ENCODE measurements around the gene CARD18.

Gene CARD18

GRCh38 chr11:105139669-105140068 lies at the start of gene CARD18:
Gene CARD18, minus strand, starts transcription at chr11:105139769. Its CDS starts 43 bp downstream, at chr11:105139726.
- Mint-ChIP-seq H3K4me3 (no peak within 1 kb of the TSS), H3K27me3 (peaks cover 7% of the 10 kb centered on the region), H3K36me3 (peaks cover 2% of the 10 kb centered on the region), H3K27ac (no peak within 1 kb of the TSS), H3K4me1 (no peaks in the 10 kb centered on the region), H3K9me3 (peaks cover 3% of the 10 kb centered on the region)
- DNase-seq (ENCODE audit: low spot score in 2 of 2) = no peak
- ATAC-seq (ENCODE audit: low read depth) = no peak

- DNase-seq (ENCODE audit: low spot score in 2 of 2) (no peak), ATAC-seq (ENCODE audit: low read depth) (no peak)
- Mint-ChIP-seq H3K27me3 (peaks cover 3% of the 10 kb centered on the region), H3K36me3 (no peaks in the 10 kb centered on the region), H3K4me3 (no peak overlapping the region), H3K4me1 (no peaks in the 10 kb centered on the region), H3K27ac (no peak overlapping the region), H3K9me3 (no peaks in the 10 kb centered on the region)
Measured at GRCh38 chr11:105183987-105184386, 44.4 kb upstream of the CARD18 start.

DNA sequence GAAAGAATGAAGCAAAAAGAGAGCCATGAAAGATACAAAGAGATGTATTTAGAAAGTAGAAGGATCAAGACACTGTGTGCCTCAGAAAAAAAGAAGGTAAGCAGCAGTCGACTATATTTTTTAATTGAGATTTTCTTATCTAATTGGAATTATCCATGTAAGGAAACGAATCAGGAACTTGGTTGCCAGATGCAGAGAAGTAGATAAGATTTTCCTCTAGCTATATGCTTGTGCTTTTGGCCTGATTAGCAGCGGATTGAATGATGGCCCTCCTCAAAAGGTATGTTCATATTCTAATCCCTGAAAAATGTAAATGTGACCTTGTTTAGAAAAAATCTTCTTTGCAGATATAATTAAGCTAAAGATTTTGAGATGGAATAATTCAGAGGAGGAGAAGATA lies 43.9 kb upstream of the CARD18 start:
- Mint-ChIP-seq H3K36me3 (no peaks in the 10 kb centered on the region), H3K9me3 (no peaks in the 10 kb centered on the region), H3K27ac (no peak overlapping the region), H3K27me3 (peaks cover 4% of the 10 kb centered on the region), H3K4me3 (no peak overlapping the region), H3K4me1 (no peaks in the 10 kb centered on the region)
- ATAC-seq (ENCODE audit: low read depth) (no peak), DNase-seq (ENCODE audit: low spot score in 2 of 2) (no peak)

GRCh38 chr11:105181521-105181920 lies 42.0 kb upstream of the CARD18 start:
- Mint-ChIP-seq H3K4me1 (no peaks in the 10 kb centered on the region), H3K4me3 (no peak overlapping the region), H3K27me3 (peaks cover 3% of the 10 kb centered on the region), H3K27ac (no peak overlapping the region), H3K36me3 (no peaks in the 10 kb centered on the region), H3K9me3 (no peaks in the 10 kb centered on the region)
- DNase-seq (ENCODE audit: low spot score in 2 of 2) = no peak
- ATAC-seq (ENCODE audit: low read depth) = peak; percentile 69

DNA sequence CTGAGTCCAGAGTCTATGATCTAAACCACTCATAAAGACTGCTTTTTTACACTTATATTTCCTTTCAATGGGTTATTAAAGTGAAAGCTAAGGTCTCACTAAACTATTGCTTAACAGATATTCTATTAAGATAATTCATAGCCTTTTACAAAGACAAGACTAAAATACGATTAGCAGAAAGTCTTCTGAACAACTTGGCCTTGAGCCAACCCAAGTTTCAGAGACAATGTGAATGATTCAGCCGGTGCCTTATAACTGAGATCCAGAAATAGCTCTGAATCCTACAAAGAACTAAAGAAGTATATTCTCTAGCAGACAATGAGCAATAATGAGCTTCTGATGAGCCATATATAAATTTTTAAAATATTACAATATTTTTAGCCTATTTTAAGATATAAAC lies 41.5 kb upstream of the CARD18 start:
- peaks cover 3% of the 10 kb centered on the region for H3K27me3 Mint-ChIP-seq
- H3K27ac Mint-ChIP-seq = no peak overlapping the region
- H3K9me3 Mint-ChIP-seq = no peaks in the 10 kb centered on the region
- no peak overlapping the region for H3K4me3 Mint-ChIP-seq
- no peaks in the 10 kb centered on the region for H3K4me1 Mint-ChIP-seq
- no peaks in the 10 kb centered on the region for H3K36me3 Mint-ChIP-seq
- ATAC-seq (ENCODE audit: low read depth) (no peak), DNase-seq (ENCODE audit: low spot score in 2 of 2) (no peak)

DNA sequence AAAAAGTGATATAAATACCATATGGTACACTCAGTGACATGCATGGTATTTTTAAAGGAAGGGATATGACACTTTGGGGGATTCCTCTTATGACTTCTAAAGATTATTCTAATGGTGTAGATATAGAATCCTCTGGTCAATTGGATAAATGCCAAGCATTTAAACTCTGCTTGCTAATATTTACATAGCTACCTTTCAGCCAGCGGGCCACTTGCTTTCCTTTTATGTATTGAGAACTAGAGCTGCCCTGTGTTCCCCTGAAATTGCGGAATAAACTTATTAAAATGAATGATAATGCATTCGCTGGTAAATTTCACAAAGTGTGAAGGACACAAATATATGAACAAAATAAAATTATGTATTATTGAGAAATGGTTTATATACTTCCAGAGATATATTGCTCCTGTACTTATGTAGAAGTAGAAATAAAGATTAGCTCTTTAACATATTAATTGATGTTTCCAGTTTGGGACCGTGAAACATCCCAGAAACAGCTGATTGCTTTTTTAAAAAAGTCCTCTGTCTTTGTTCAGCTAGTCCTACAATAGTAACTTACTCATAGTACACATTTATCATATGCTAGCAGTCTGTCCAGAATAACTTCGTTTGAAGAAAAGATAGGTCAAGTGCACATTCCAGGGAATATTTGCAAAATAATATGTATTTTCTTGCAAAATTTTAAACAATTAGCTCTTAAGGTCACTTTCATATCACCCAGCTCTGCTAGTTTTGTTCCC lies 40.1 kb upstream of the CARD18 start:
- no peak overlapping the region for H3K27ac Mint-ChIP-seq
- H3K4me1 Mint-ChIP-seq = no peaks in the 10 kb centered on the region
- no peaks in the 10 kb centered on the region for H3K9me3 Mint-ChIP-seq
- no peaks in the 10 kb centered on the region for H3K36me3 Mint-ChIP-seq
- DNase-seq (ENCODE audit: low spot score in 2 of 2) = no peak
- ATAC-seq (ENCODE audit: low read depth) = no peak
- H3K4me3 Mint-ChIP-seq = no peak overlapping the region
- peaks cover 6% of the 10 kb centered on the region for H3K27me3 Mint-ChIP-seq

- no peak for ATAC-seq (ENCODE audit: low read depth)
- Mint-ChIP-seq H3K9me3 (no peaks in the 10 kb centered on the region), H3K4me3 (no peak overlapping the region), H3K4me1 (no peaks in the 10 kb centered on the region), H3K36me3 (no peaks in the 10 kb centered on the region), H3K27ac (no peak overlapping the region), H3K27me3 (peaks cover 4% of the 10 kb centered on the region)
- DNase-seq (ENCODE audit: low spot score in 2 of 2) = no peak
Measured at GRCh38 chr11:105177658-105178057, 38.1 kb upstream of the CARD18 start.

GRCh38 chr11:105168457-105168856 lies 28.9 kb upstream of the CARD18 start:
- no peak for ATAC-seq (ENCODE audit: low read depth)
- Mint-ChIP-seq H3K4me1 (no peaks in the 10 kb centered on the region), H3K36me3 (no peaks in the 10 kb centered on the region), H3K27ac (no peak overlapping the region), H3K9me3 (peaks cover 3% of the 10 kb centered on the region), H3K4me3 (no peak overlapping the region), H3K27me3 (no peaks in the 10 kb centered on the region)
- no peak for DNase-seq (ENCODE audit: low spot score in 2 of 2)

- Mint-ChIP-seq H3K9me3 (peaks cover 3% of the 10 kb centered on the region), H3K27ac (no peak overlapping the region), H3K27me3 (peaks cover 1% of the 10 kb centered on the region), H3K36me3 (no peaks in the 10 kb centered on the region), H3K4me1 (no peaks in the 10 kb centered on the region), H3K4me3 (no peak overlapping the region)
- DNase-seq (ENCODE audit: low spot score in 2 of 2) (no peak), ATAC-seq (ENCODE audit: low read depth) (no peak)
Measured at GRCh38 chr11:105167244-105167643, 27.7 kb upstream of the CARD18 start.

DNA sequence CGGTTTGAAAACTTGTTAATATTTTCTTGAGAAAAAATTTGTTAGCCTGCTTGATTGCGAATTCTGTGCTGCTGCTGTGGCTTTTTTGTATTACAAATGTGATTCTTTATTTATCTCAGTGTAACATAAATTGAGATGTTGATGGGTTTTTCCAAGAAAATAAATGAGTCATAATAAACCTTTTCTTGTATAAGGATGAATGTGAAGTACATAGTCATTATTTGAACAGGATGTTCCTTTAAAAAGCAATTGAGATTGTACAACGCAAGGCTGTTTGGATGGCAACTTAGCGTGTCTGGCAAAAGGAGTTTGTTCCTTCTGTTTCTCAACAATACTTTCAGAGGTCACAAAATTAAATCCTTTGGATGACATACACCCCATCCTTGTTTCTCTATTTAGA lies 24.6 kb upstream of the CARD18 start:
- Mint-ChIP-seq H3K27me3 (peaks cover 1% of the 10 kb centered on the region), H3K36me3 (no peaks in the 10 kb centered on the region), H3K9me3 (no peaks in the 10 kb centered on the region), H3K4me3 (no peak overlapping the region), H3K4me1 (no peaks in the 10 kb centered on the region), H3K27ac (no peak overlapping the region)
- DNase-seq (ENCODE audit: low spot score in 2 of 2) (no peak), ATAC-seq (ENCODE audit: low read depth) (no peak)

DNA sequence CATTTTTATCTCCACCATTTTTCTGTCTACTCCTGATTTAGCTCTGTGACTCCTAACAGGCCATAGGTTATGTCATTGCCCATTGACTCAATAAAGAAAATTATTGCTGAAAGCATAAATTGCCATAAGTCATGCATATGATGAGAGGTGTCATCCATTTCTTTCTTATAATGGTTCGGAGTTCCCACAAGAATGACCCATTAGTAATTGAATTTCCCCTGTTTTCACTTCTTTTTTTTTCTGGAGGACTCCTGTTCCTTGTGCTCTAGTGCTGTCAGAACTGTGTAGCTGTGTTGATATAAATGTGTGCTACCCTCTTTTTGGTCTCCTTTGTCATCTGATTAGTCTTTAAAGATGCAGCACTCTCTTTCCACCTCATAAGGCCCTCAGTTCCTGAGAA lies 22.9 kb upstream of the CARD18 start:
- Mint-ChIP-seq H3K4me3 (no peak overlapping the region), H3K9me3 (no peaks in the 10 kb centered on the region), H3K36me3 (no peaks in the 10 kb centered on the region), H3K27me3 (peaks cover 1% of the 10 kb centered on the region), H3K4me1 (no peaks in the 10 kb centered on the region), H3K27ac (no peak overlapping the region)
- DNase-seq (ENCODE audit: low spot score in 2 of 2) (no peak), ATAC-seq (ENCODE audit: low read depth) (no peak)

GRCh38 chr11:105158436-105158835 lies 18.9 kb upstream of the CARD18 start:
- H3K9me3 Mint-ChIP-seq = no peaks in the 10 kb centered on the region

GRCh38 chr11:105156720-105157119 lies 17.2 kb upstream of the CARD18 start:
- Mint-ChIP-seq H3K9me3 (no peaks in the 10 kb centered on the region), H3K27me3 (peaks cover 2% of the 10 kb centered on the region), H3K4me3 (no peak overlapping the region), H3K4me1 (no peaks in the 10 kb centered on the region), H3K27ac (no peak overlapping the region), H3K36me3 (no peaks in the 10 kb centered on the region)
- no peak for ATAC-seq (ENCODE audit: low read depth)
- no peak for DNase-seq (ENCODE audit: low spot score in 2 of 2)

More at GRCh38 chr11:105158436-105158835, 18.9 kb upstream of the CARD18 start:
- Mint-ChIP-seq H3K4me1 (no peaks in the 10 kb centered on the region), H3K4me3 (no peak overlapping the region), H3K36me3 (no peaks in the 10 kb centered on the region), H3K27ac (no peak overlapping the region), H3K27me3 (peaks cover 3% of the 10 kb centered on the region)
- ATAC-seq (ENCODE audit: low read depth) = no peak
- DNase-seq (ENCODE audit: low spot score in 2 of 2) = no peak

- DNase-seq (ENCODE audit: low spot score in 2 of 2) (no peak), ATAC-seq (ENCODE audit: low read depth) (no peak)
- no peaks in the 10 kb centered on the region for H3K9me3 Mint-ChIP-seq
- H3K4me3 Mint-ChIP-seq = no peak overlapping the region
- H3K27ac Mint-ChIP-seq = no peak overlapping the region
- H3K27me3 Mint-ChIP-seq = peaks cover 2% of the 10 kb centered on the region
- no peaks in the 10 kb centered on the region for H3K4me1 Mint-ChIP-seq
- no peaks in the 10 kb centered on the region for H3K36me3 Mint-ChIP-seq
Measured at GRCh38 chr11:105156231-105156630, 16.7 kb upstream of the CARD18 start.

- Mint-ChIP-seq H3K4me1 (no peaks in the 10 kb centered on the region), H3K4me3 (no peak overlapping the region), H3K36me3 (no peaks in the 10 kb centered on the region), H3K27ac (no peak overlapping the region), H3K27me3 (peaks cover 2% of the 10 kb centered on the region), H3K9me3 (no peaks in the 10 kb centered on the region)
- DNase-seq (ENCODE audit: low spot score in 2 of 2) = no peak
- ATAC-seq (ENCODE audit: low read depth) = no peak
Measured at GRCh38 chr11:105155679-105156078, 16.1 kb upstream of the CARD18 start.
